GM18526 (cell line): ENCODE measurements around the gene LRRN1.

ENCODE experiments used
- POLR2A ChIP-seq: IDR thresholded peaks from 3 replicates; pipeline ENCODE4 v1.6.1; 2011; ENCODE audit not compliant: insufficient read length; ENCODE audit errors: extremely low read depth

LRRN1 gene

GRCh38 chr3:3847994-3848922, 49.0 kb downstream of the LRRN1 start:
- TF ChIP-seq POLR2A, result no peak

- TF ChIP-seq POLR2A, result no peak
Observed at GRCh38 chr3:3848923-3849275, 49.7 kb downstream of the LRRN1 start.

- TF ChIP-seq POLR2A, result no peak
Observed at GRCh38 chr3:3851621-3852323, 52.5 kb downstream of the LRRN1 start.

- no peak for TF ChIP-seq POLR2A
Observed at GRCh38 chr3:3853544-3853943, 54.3 kb downstream of the LRRN1 start.

GRCh38 chr3:3855056-3855455, 55.8 kb downstream of the LRRN1 start:
- no peak for TF ChIP-seq POLR2A

- TF ChIP-seq POLR2A, result no peak
Observed at GRCh38 chr3:3860235-3860634, 61.0 kb downstream of the LRRN1 start.

- TF ChIP-seq POLR2A, result no peak
Observed at GRCh38 chr3:3862534-3862933, 63.3 kb downstream of the LRRN1 start.

- TF ChIP-seq POLR2A, result no peak
Observed at GRCh38 chr3:3875491-3875890, 76.3 kb downstream of the LRRN1 start.

- TF ChIP-seq POLR2A, result no peak
Observed at GRCh38 chr3:3881050-3881449, 81.8 kb downstream of the LRRN1 start.

- no peak for TF ChIP-seq POLR2A
Observed at GRCh38 chr3:3893590-3893989, 94.4 kb downstream of the LRRN1 start.
